ENCODE data around the gene ATG12.
"Not testable (repeated sequence)": the region's sequence is repeated elsewhere in the genome, so short reads cannot be mapped to it uniquely, and the experiment has no call there.

The ATG12 gene

DNA sequence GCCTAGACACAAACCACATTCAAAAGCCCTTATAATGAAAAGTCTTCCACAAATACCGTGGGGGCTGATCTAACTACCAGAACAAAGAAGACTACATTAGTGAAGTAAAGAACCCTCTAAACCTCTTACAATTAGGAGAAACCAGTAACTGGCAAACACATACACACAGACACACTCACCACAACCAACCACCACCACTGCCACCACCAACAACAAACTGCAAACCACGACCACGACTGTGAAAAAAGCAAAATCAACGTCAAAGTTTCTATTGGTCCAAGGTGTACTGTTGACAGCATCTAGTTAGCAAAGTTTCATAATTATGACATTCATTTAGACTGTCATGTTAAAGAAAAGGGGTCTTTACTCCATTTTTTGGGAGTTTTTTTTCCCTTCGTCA is 27.6 kb downstream of the ATG12 start:
- H3K27ac ChIP-seq: no peak overlapping the region
- no peak for TF ChIP-seq ZFX (IDR thresholded peaks at IDR 0.05; ENCODE audit: borderline replicate concordance)
- TF ChIP-seq, protein P1, sequence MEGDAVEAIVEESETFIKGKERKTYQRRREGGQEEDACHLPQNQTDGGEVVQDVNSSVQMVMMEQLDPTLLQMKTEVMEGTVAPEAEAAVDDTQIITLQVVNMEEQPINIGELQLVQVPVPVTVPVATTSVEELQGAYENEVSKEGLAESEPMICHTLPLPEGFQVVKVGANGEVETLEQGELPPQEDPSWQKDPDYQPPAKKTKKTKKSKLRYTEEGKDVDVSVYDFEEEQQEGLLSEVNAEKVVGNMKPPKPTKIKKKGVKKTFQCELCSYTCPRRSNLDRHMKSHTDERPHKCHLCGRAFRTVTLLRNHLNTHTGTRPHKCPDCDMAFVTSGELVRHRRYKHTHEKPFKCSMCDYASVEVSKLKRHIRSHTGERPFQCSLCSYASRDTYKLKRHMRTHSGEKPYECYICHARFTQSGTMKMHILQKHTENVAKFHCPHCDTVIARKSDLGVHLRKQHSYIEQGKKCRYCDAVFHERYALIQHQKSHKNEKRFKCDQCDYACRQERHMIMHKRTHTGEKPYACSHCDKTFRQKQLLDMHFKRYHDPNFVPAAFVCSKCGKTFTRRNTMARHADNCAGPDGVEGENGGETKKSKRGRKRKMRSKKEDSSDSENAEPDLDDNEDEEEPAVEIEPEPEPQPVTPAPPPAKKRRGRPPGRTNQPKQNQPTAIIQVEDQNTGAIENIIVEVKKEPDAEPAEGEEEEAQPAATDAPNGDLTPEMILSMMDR (IDR thresholded peaks at IDR 0.05): no peak

DNA sequence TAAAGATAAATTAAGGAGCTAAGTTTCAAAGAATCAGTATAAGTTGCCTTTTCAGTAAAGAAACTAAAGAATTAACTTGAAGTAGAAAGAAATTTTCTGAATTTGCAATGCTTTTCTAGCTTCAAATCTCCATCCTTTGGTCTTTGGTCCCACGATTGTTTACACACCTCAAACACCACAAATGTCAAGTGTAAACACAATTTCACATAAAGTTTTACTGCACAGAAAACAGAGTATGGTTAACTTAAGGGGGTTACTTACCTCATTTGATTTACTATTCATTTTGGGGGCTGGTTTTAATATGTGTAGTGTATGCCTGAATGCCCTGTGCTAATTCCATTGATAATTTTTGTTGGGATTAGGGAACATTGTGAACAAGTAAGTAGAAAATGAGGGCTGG is 29.0 kb downstream of the ATG12 start:
- H3K27ac ChIP-seq: no peak overlapping the region
- TF ChIP-seq, protein P1 (IDR thresholded peaks at IDR 0.05): no peak
- no peak for TF ChIP-seq ZFX (IDR thresholded peaks at IDR 0.05; ENCODE audit: borderline replicate concordance)

DNA sequence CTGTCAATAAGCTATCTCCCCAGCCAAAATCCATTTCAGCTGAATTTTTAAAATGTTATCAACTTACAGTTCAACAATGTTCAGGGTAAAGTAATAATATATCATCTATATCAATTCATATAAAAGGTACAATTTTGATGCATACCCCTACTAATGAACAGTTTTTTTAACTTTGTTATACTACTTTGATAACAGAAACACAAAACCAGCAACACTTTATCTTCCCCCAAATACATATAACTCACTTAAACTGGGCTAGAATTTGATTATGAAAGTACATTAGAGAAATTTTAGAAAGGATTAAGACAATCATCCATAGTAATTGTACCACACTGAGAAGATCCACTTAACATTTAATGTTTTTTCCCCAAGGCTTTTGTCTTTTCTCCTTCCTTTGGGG is 30.0 kb downstream of the ATG12 start:
- no peak overlapping the region for H3K27ac ChIP-seq
- TF ChIP-seq ZFX (IDR thresholded peaks at IDR 0.05; ENCODE audit: borderline replicate concordance): no peak
- TF ChIP-seq, protein P1 (IDR thresholded peaks at IDR 0.05): no peak

DNA sequence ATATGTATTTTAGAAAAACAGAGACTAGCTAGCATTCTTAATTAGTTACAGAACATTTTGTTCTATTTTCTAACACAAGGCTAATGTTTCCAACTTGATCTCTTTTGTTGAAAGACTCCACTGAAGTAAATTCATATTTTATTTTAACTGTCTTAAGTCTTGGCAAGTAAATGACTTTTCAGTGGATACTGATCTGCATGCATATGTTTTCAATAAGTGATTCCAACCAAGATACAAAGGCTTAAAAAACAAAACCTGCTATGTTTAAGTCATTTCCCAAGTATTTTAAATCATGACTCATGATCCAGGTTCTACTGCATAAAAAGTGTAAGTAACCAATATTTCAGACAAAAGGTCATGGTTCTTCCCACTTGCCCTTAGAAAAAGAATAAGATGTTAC is 30.6 kb downstream of the ATG12 start:
- no peak overlapping the region for H3K27ac ChIP-seq
- TF ChIP-seq, protein P1 (IDR thresholded peaks at IDR 0.05): no peak
- no peak for TF ChIP-seq ZFX (IDR thresholded peaks at IDR 0.05; ENCODE audit: borderline replicate concordance)

DNA sequence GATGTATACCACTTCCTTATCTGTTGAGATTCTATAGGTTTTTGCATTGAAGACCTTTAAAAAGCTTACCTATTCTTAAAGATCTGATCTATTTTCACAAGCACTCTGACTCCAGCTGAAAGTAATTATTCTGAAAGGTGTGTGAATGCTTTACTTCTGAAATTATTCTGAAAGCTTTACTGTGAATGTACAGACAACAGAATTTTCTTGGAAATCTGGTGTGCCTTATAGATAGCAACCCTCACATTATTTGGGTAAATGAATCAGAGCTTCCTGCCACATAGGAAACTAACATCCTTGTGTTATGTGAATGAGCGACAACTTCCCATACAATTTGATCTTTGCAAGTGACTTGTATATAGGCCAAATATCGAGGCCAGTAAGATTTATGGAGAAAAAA is 31.4 kb downstream of the ATG12 start:
- H3K27ac ChIP-seq: no peak overlapping the region
- TF ChIP-seq ZFX (IDR thresholded peaks at IDR 0.05; ENCODE audit: borderline replicate concordance): no peak
- TF ChIP-seq, protein P1 (IDR thresholded peaks at IDR 0.05): no peak

DNA sequence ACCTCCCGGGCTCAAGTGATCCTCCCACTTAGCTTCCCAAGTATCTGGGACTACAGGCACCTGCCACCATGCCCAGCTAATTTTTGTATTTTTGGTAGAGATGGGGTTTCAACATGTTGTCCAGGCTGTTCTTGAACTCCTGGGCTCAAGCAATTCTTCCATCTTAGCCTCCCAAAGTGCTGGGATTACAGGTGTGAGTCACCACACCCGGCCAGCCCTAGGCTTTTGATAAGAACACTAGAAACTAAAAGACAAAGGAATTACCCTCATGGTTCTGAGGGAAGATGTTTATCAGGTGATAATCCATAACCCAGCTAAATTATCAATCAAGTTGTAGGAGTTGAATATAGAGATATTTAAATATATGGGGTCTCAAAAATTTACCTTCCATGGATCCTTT is 33.3 kb downstream of the ATG12 start:
- not testable (repeated sequence) for H3K27ac ChIP-seq

DNA sequence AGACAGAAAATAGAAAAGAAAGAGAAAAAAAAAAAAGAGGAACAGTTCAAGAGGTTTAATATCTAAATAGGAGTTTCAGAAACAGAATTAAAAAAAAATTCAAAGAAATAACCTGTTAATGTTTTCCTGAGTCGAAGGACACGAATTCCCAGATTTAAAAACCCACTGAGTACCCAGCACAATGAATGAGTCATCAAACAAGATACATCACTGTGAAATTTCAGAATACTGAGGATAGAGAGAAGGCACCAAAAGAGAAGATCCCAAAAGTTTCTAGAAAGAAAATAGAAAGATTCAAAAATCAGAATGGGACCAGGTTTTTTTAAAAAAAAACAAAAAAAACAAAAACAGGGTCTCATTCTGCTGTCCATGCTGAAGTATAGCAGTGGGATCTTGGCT is 33.7 kb downstream of the ATG12 start:
- no peak overlapping the region for H3K27ac ChIP-seq

More for the DNA sequence above, 33.7 kb downstream of the ATG12 start:
- TF ChIP-seq ZFX (IDR thresholded peaks at IDR 0.05; ENCODE audit: borderline replicate concordance): no peak
- TF ChIP-seq, protein P1 (IDR thresholded peaks at IDR 0.05): no peak
